ENCODE measurements around the gene EHMT2. TPM values are rescaled to one million over a fixed set of nuclear protein-coding genes. Genes with fewer than 3 reads are reported as not detected.

The EHMT2 gene
- total RNA-seq, 1 donor from 2014 or later, result 46.0 TPM

- Histone ChIP-seq H3K4me1 (peaks cover 39% of the 10 kb centered on the region), H3K9me3 (no peaks in the 10 kb centered on the region), H3K36me3 (peaks cover 10% of the 10 kb centered on the region), H3K4me3 (no peak overlapping the region), H3K27me3 (ENCODE audit: low read depth) (no peaks in the 10 kb centered on the region), H3K27ac (no peak overlapping the region)
- no peak for DNase-seq
- TF ChIP-seq, protein P1, sequence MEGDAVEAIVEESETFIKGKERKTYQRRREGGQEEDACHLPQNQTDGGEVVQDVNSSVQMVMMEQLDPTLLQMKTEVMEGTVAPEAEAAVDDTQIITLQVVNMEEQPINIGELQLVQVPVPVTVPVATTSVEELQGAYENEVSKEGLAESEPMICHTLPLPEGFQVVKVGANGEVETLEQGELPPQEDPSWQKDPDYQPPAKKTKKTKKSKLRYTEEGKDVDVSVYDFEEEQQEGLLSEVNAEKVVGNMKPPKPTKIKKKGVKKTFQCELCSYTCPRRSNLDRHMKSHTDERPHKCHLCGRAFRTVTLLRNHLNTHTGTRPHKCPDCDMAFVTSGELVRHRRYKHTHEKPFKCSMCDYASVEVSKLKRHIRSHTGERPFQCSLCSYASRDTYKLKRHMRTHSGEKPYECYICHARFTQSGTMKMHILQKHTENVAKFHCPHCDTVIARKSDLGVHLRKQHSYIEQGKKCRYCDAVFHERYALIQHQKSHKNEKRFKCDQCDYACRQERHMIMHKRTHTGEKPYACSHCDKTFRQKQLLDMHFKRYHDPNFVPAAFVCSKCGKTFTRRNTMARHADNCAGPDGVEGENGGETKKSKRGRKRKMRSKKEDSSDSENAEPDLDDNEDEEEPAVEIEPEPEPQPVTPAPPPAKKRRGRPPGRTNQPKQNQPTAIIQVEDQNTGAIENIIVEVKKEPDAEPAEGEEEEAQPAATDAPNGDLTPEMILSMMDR (IDR thresholded peaks at IDR 0.05), result no peak
- intact Hi-C loops (cut with DNase I), result no loop called here
- ATAC-seq, result no peak
Measured at GRCh38 chr6:31899882-31900722, 2.6 kb upstream of the EHMT2 start.

GRCh38 chr6:31899215-31899614, 1.7 kb upstream of the EHMT2 start:
- DNase-seq, result no peak
- Histone ChIP-seq H3K4me1 (peaks cover 39% of the 10 kb centered on the region), H3K27me3 (ENCODE audit: low read depth) (no peaks in the 10 kb centered on the region), H3K27ac (no peak overlapping the region), H3K36me3 (peaks cover 19% of the 10 kb centered on the region), H3K4me3 (no peak overlapping the region), H3K9me3 (no peaks in the 10 kb centered on the region)
- intact Hi-C loops (cut with DNase I), result no loop called here
- ATAC-seq, result no peak
- TF ChIP-seq, protein P1 (IDR thresholded peaks at IDR 0.05), result no peak

DNA sequence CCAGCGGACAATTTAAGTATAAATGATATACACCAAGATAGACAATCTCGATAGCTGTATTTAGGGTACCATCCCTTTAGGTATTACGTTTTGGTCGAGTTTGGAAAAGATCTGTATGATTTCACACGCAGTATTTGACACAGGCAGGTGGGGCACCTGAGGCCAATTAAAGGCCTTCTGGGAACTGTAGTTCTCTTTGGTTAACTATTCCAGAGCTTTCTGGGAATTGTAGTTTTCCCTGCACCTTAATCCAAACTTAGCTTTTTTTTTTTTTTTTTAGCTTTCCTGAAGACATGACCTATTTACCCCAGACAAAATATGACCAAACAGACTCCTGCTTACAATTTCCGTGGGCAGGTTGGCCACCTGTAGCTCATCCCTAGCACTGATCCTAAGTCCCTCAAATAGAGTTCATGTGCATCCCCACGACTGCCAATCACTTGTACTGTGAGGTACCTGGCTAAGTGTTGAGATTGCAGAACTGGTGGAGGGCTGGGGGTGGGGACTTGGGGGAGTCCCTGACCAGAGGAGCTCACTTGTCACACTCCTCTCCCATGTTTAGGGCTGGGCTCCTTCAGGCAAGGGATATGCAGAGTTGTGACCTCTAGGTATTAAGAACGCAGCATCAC, 999 bp upstream of the EHMT2 start:
- Histone ChIP-seq H3K36me3 (peaks cover 26% of the 10 kb centered on the region), H3K9me3 (no peaks in the 10 kb centered on the region), H3K27ac (peak overlapping the region; percentile 84), H3K4me3 (peak overlapping the region; percentile 97), H3K4me1 (peaks cover 39% of the 10 kb centered on the region), H3K27me3 (ENCODE audit: low read depth) (no peaks in the 10 kb centered on the region)
- ATAC-seq (peak in 1 of 2 donors; percentile 59), DNase-seq (no peak)
- intact Hi-C loops (cut with DNase I), result no loop called here
- TF ChIP-seq, protein P1 (IDR thresholded peaks at IDR 0.05), result no peak

DNA sequence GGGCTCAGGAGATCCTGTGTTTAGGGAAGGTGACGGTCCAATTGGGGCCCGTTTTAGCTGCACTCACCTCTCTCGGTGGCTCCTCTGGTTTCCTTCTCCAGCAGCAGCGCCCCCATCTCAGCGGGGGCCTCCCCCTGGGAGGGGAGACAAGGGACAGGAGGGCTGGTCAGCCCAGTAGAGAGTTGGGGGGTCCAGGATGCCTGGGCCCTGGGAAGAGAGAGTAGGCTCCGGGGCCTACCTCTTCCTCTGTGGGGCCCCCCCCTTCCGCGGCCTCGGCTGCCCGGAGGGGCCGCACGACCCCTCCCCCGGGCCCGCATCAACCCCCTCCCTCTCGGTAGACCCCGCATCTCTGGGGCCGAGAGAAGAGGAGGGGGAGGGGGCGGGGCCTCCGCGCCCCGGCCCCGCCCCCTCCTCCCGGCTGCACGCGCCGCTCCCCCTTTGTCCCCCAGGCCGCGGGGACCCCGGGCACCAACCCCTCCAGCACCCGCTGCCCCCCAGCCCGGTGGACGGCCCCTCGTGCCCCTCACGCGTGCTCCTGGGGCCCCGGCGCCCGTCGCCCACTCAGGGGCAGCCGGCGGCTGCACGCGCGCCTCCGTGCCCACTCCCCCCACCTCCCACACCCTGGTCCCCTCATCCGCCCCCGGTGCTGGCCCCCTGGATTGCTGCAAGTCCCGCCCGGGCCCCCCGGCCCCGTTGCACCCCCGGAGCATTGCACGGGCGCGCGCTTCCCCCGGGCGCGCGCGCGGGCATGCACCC, 464 bp downstream of the EHMT2 start:
- ATAC-seq, result no peak
- intact Hi-C loops (cut with DNase I), result no loop called here

DNA sequence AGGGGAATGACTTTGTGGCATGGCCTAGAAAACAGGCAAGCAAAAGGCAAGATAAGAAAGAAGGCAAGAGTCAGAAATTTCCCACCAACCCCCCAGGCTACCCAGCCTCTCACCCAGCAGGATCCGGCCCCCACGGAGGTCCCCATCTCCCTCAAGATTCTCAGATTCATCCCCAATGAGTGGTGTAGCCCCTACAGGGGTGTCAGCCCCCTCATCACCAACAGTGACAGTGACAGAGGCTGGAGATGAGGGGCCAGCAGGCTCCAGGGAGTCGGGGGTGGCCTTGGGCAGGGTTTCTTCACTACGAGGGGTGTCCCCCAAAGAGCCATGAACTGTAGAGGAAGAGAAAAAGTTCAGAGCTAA, 1.0 kb downstream of the EHMT2 start:
- no peak for ATAC-seq
- H3K4me3 ChIP-seq, result peak overlapping the region; percentile 97
- H3K27ac ChIP-seq, result peak overlapping the region; percentile 84

More for the DNA sequence above, 464 bp downstream of the EHMT2 start:
- TF ChIP-seq, protein P1 (IDR thresholded peaks at IDR 0.05), result no peak
- no peak for DNase-seq
- Histone ChIP-seq H3K27me3 (ENCODE audit: low read depth) (no peaks in the 10 kb centered on the region), H3K36me3 (peaks cover 41% of the 10 kb centered on the region), H3K9me3 (no peaks in the 10 kb centered on the region), H3K27ac (peak overlapping the region; percentile 84), H3K4me3 (peak overlapping the region; percentile 97), H3K4me1 (peaks cover 31% of the 10 kb centered on the region)

More for the DNA sequence above, 1.0 kb downstream of the EHMT2 start:
- TF ChIP-seq, protein P1 (IDR thresholded peaks at IDR 0.05), result no peak
- Histone ChIP-seq H3K27me3 (ENCODE audit: low read depth) (no peaks in the 10 kb centered on the region), H3K9me3 (no peaks in the 10 kb centered on the region), H3K4me1 (peaks cover 31% of the 10 kb centered on the region), H3K36me3 (peaks cover 46% of the 10 kb centered on the region)
- intact Hi-C loops (cut with DNase I), result no loop called here
- no peak for DNase-seq

All from lower lobe of right lung (tissue), 2 donors.